Breast epithelium (tissue), 3 donors: Measurements from ENCODE around the gene FGF9.

Experiments
- POLR2A ChIP-seq: fragments of 450-650 bp; IDR thresholded peaks from one replicate; pipeline ENCODE4 v1.6.1; 2016; ENCODE audit warnings: antibody characterized with exemption, mild to moderate bottlenecking, moderate library complexity
- TF ChIP-seq, protein P1 (sequence below), 3 donors: fragments of 450-650 bp; IDR thresholded peaks; one replicate each; pipeline ENCODE4 v1.5.1; 2016 to 2017; ENCODE audit warnings: antibody characterized with exemption in 3 of 3, mild to moderate bottlenecking in 3 of 3, moderate library complexity in 3 of 3

DNA sequence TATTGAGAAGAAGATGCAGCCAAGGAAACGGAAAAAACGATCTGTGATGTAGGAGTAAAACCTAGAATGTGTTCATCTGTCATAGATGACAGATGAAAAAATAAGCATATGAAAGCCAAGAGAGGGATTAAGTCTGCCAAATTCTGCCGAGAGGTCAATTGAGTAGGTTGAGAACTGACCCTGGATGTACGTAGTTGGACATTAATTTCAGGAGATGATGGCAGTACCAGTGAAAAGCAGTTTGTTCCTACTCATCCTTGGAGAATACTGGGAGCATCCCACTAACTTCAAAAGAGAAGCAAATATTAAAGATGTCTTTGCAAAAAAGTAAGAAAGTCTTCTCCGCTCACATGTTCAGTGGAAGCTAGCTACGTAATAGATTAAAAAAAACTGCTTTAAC is 11.8 kb upstream of the FGF9 start:
- TF ChIP-seq, protein P1, sequence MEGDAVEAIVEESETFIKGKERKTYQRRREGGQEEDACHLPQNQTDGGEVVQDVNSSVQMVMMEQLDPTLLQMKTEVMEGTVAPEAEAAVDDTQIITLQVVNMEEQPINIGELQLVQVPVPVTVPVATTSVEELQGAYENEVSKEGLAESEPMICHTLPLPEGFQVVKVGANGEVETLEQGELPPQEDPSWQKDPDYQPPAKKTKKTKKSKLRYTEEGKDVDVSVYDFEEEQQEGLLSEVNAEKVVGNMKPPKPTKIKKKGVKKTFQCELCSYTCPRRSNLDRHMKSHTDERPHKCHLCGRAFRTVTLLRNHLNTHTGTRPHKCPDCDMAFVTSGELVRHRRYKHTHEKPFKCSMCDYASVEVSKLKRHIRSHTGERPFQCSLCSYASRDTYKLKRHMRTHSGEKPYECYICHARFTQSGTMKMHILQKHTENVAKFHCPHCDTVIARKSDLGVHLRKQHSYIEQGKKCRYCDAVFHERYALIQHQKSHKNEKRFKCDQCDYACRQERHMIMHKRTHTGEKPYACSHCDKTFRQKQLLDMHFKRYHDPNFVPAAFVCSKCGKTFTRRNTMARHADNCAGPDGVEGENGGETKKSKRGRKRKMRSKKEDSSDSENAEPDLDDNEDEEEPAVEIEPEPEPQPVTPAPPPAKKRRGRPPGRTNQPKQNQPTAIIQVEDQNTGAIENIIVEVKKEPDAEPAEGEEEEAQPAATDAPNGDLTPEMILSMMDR (IDR thresholded peaks at IDR 0.05), result no peak
- no peak for TF ChIP-seq POLR2A
